ENCODE measurements around the gene CBX6. TPM values are rescaled to one million over a fixed set of nuclear protein-coding genes. Genes with fewer than 3 reads are reported as not detected.

CBX6 gene
- total RNA-seq, 1 experiment from 2014 or later: 55.9 TPM

GRCh38 chr22:38900677-38901076 is 28.7 kb upstream of the CBX6 start:
- no peaks in the 10 kb centered on the region for H3K4me1 ChIP-seq
- no peak overlapping the region for H3K4me3 Mint-ChIP-seq (ENCODE audit: unreplicated experiment)
- H3K27me3 ChIP-seq (replicated peaks; ENCODE audit: control insufficient read depth, insufficient read depth, low read length): no peaks in the 10 kb centered on the region
- H3K36me3 ChIP-seq (ENCODE audit: control insufficient read depth, insufficient read depth, low read length): no peaks in the 10 kb centered on the region
- H3K27ac Mint-ChIP-seq (ENCODE audit: unreplicated experiment): no peak overlapping the region
- no peak for TF ChIP-seq CTCF (IDR thresholded peaks at IDR 0.05; ENCODE audit: insufficient read depth in 1 of 2, low read depth in 1 of 2, low read length in 1 of 2, severe bottlenecking in 1 of 2, unreplicated experiment in 1 of 2)
- CTCF ChIA-PET: interaction anchor here (1.0 kb wide), 1 partner anchor 31 kb away, joined by 3 read pairs; no protein-coding TSS in a partner anchor
- POLR2A ChIA-PET: no interaction called here
- no peak for DNase-seq
- BruUV-seq (replicated peaks): no TSS peak
- H3K4me1 Mint-ChIP-seq (ENCODE audit: low read depth, unreplicated experiment): no peaks in the 10 kb centered on the region
- intact Hi-C loops (cut with micrococcal nuclease; ENCODE audit: unreplicated experiment): no loop called here
- peaks cover 2% of the 10 kb centered on the region for H3K9me3 Mint-ChIP-seq (ENCODE audit: unreplicated experiment)
- no peaks in the 10 kb centered on the region for H3K36me3 Mint-ChIP-seq (ENCODE audit: insufficient read depth, unreplicated experiment)
- no peak overlapping the region for H3K4me3 ChIP-seq (ENCODE audit: low read depth, low read length)
- peaks cover 12% of the 10 kb centered on the region for H3K9me3 ChIP-seq
- no peaks in the 10 kb centered on the region for H3K27me3 Mint-ChIP-seq (ENCODE audit: insufficient read depth, unreplicated experiment)

- Mint-ChIP-seq H3K9me3 (ENCODE audit: unreplicated experiment) (peaks cover 8% of the 10 kb centered on the region), H3K4me3 (ENCODE audit: unreplicated experiment) (no peak overlapping the region), H3K4me1 (ENCODE audit: low read depth, unreplicated experiment) (no peaks in the 10 kb centered on the region), H3K36me3 (ENCODE audit: insufficient read depth, unreplicated experiment) (no peaks in the 10 kb centered on the region), H3K27me3 (ENCODE audit: insufficient read depth, unreplicated experiment) (peaks cover 4% of the 10 kb centered on the region), H3K27ac (ENCODE audit: unreplicated experiment) (no peak overlapping the region)
- Histone ChIP-seq H3K9me3 (0 out of 2 replicates have a peak, but pooled peaks cover 2% of the 10 kb centered on the region), H3K36me3 (ENCODE audit: control insufficient read depth, insufficient read depth, low read length) (no peaks in the 10 kb centered on the region), H3K4me3 (ENCODE audit: low read depth, low read length) (no peak overlapping the region), H3K4me1 (no peaks in the 10 kb centered on the region), H3K27me3 (replicated peaks; ENCODE audit: control insufficient read depth, insufficient read depth, low read length) (no peaks in the 10 kb centered on the region)
- no TSS peak for BruUV-seq (replicated peaks)
- ChIA-PET CTCF (no interaction called here), POLR2A (no interaction called here)
- no peak for TF ChIP-seq CTCF (IDR thresholded peaks at IDR 0.05; ENCODE audit: insufficient read depth in 1 of 2, low read depth in 1 of 2, low read length in 1 of 2, severe bottlenecking in 1 of 2, unreplicated experiment in 1 of 2)
- intact Hi-C loops (cut with micrococcal nuclease; ENCODE audit: unreplicated experiment): no loop called here
- no peak for DNase-seq
Measured at GRCh38 chr22:38891256-38891655, 19.2 kb upstream of the CBX6 start.

- no peak overlapping the region for H3K4me3 ChIP-seq (ENCODE audit: low read depth, low read length)
- H3K4me1 Mint-ChIP-seq (ENCODE audit: low read depth, unreplicated experiment): no peaks in the 10 kb centered on the region
- no peak for TF ChIP-seq CTCF (IDR thresholded peaks at IDR 0.05; ENCODE audit: insufficient read depth in 1 of 2, low read depth in 1 of 2, low read length in 1 of 2, severe bottlenecking in 1 of 2, unreplicated experiment in 1 of 2)
- no peak overlapping the region for H3K27ac Mint-ChIP-seq (ENCODE audit: unreplicated experiment)
- peaks cover 4% of the 10 kb centered on the region for H3K9me3 Mint-ChIP-seq (ENCODE audit: unreplicated experiment)
- no peaks in the 10 kb centered on the region for H3K4me1 ChIP-seq
- no peaks in the 10 kb centered on the region for H3K27me3 ChIP-seq (replicated peaks; ENCODE audit: control insufficient read depth, insufficient read depth, low read length)
- POLR2A ChIA-PET: no interaction called here
- H3K27me3 Mint-ChIP-seq (ENCODE audit: insufficient read depth, unreplicated experiment): peaks cover 4% of the 10 kb centered on the region
- CTCF ChIA-PET: no interaction called here
- 0 out of 2 replicates have a peak, but pooled peaks cover 2% of the 10 kb centered on the region for H3K9me3 ChIP-seq
- no peak for DNase-seq
- no TSS peak for BruUV-seq (replicated peaks)
- intact Hi-C loops (cut with micrococcal nuclease; ENCODE audit: unreplicated experiment): no loop called here
- H3K4me3 Mint-ChIP-seq (ENCODE audit: unreplicated experiment): no peak overlapping the region
- H3K36me3 Mint-ChIP-seq (ENCODE audit: insufficient read depth, unreplicated experiment): no peaks in the 10 kb centered on the region
- no peaks in the 10 kb centered on the region for H3K36me3 ChIP-seq (ENCODE audit: control insufficient read depth, insufficient read depth, low read length)
Measured at GRCh38 chr22:38890377-38890776, 18.4 kb upstream of the CBX6 start.
